Mesothelial cell of epicardium (in vitro differentiated cells): ENCODE measurements around the gene USP20. TPM values are rescaled to one million over a fixed set of nuclear protein-coding genes. Genes with fewer than 3 reads are reported as not detected.

Source experiments
- DNase-seq, 2 experiments: peaks; one replicate each; pipeline ENCODE4 v3.0.0; 2021; ENCODE audit warnings: low spot score in 2 of 2; ENCODE audit not compliant: unreplicated experiment in 2 of 2
- H3K27ac Mint-ChIP-seq: 2 replicates; pipeline ENCODE4 v1.8.0; 2021; ENCODE audit warnings: mixed read lengths
- H3K27me3 Mint-ChIP-seq: 2 replicates; pipeline ENCODE4 v1.8.0; 2021; ENCODE audit warnings: low read depth, mixed read lengths
- H3K36me3 Mint-ChIP-seq: 2 replicates; pipeline ENCODE4 v1.8.0; 2021; ENCODE audit warnings: mixed read lengths
- H3K4me1 Mint-ChIP-seq: 2 replicates; pipeline ENCODE4 v1.8.0; 2021; ENCODE audit warnings: mixed read lengths
- H3K4me3 Mint-ChIP-seq: 2 replicates; pipeline ENCODE4 v1.8.0; 2021; ENCODE audit warnings: mild to moderate bottlenecking, moderate library complexity, mixed read lengths
- H3K9me3 Mint-ChIP-seq: 2 replicates; pipeline ENCODE4 v1.8.0; 2021; ENCODE audit warnings: mixed read lengths
- CTCF ChIP-seq: fragments of 200-600 bp; sonication (generic); IDR thresholded peaks from one replicate; pipeline ENCODE4 v1.5.0; 2021; ENCODE audit warnings: antibody characterized with exemption; ENCODE audit not compliant: unreplicated experiment
- total RNA-seq: library from RNA; stranded (reverse); gene quantifications from 3 replicates; pipeline ENCODE4 v1.2.1, GENCODE V29; 2021

USP20 gene
- total RNA-seq, 1 donor from 2014 or later = 47.7 TPM

- Mint-ChIP-seq H3K36me3 (peaks cover 35% of the 10 kb centered on the region), H3K4me3 (no peak overlapping the region), H3K4me1 (no peaks in the 10 kb centered on the region), H3K9me3 (no peaks in the 10 kb centered on the region), H3K27me3 (no peaks in the 10 kb centered on the region), H3K27ac (no peak overlapping the region)
- no peak for DNase-seq
- no peak for TF ChIP-seq CTCF
Measured at GRCh38 chr9:129810116-129810515, 25.1 kb upstream of the USP20 start.

- Mint-ChIP-seq H3K4me3 (no peak overlapping the region), H3K9me3 (no peaks in the 10 kb centered on the region), H3K4me1 (no peaks in the 10 kb centered on the region), H3K27ac (no peak overlapping the region), H3K27me3 (no peaks in the 10 kb centered on the region), H3K36me3 (peaks cover 37% of the 10 kb centered on the region)
- DNase-seq = no peak
- no peak for TF ChIP-seq CTCF
Measured at GRCh38 chr9:129810788-129811187, 24.5 kb upstream of the USP20 start.

- no peak overlapping the region for H3K4me3 Mint-ChIP-seq
- DNase-seq = no peak
- no peak overlapping the region for H3K27ac Mint-ChIP-seq
- H3K9me3 Mint-ChIP-seq = no peaks in the 10 kb centered on the region
- H3K4me1 Mint-ChIP-seq = no peaks in the 10 kb centered on the region
- no peaks in the 10 kb centered on the region for H3K27me3 Mint-ChIP-seq
- peaks cover 38% of the 10 kb centered on the region for H3K36me3 Mint-ChIP-seq
- TF ChIP-seq CTCF = no peak
Measured at GRCh38 chr9:129811967-129812363, 23.3 kb upstream of the USP20 start.

GRCh38 chr9:129812385-129812784 is 22.9 kb upstream of the USP20 start:
- no peaks in the 10 kb centered on the region for H3K4me1 Mint-ChIP-seq
- H3K27ac Mint-ChIP-seq = no peak overlapping the region
- H3K4me3 Mint-ChIP-seq = no peak overlapping the region
- H3K36me3 Mint-ChIP-seq = peaks cover 34% of the 10 kb centered on the region
- no peaks in the 10 kb centered on the region for H3K9me3 Mint-ChIP-seq
- no peak for DNase-seq
- no peak for TF ChIP-seq CTCF
- H3K27me3 Mint-ChIP-seq = no peaks in the 10 kb centered on the region

- Mint-ChIP-seq H3K4me3 (no peak overlapping the region), H3K4me1 (no peaks in the 10 kb centered on the region), H3K27ac (no peak overlapping the region), H3K9me3 (no peaks in the 10 kb centered on the region), H3K36me3 (peaks cover 37% of the 10 kb centered on the region), H3K27me3 (no peaks in the 10 kb centered on the region)
- DNase-seq = no peak
- no peak for TF ChIP-seq CTCF
Measured at GRCh38 chr9:129813661-129814060, 21.6 kb upstream of the USP20 start.
